Type B pancreatic cell (in vitro differentiated cells): Measurements from ENCODE around the gene EFCAB11. TPM values are rescaled to one million over a fixed set of nuclear protein-coding genes. Genes with fewer than 3 reads are reported as not detected.

ENCODE experiments used
- DNase-seq: peaks from one replicate; pipeline ENCODE4 v3.0.0; 2021; ENCODE audit warnings: mixed read lengths; ENCODE audit not compliant: unreplicated experiment; ENCODE audit errors: extremely low spot score
- H3K27ac Mint-ChIP-seq: 2 replicates; pipeline ENCODE4 v1.8.0; 2021; ENCODE audit warnings: mild to moderate bottlenecking, mixed read lengths
- H3K27me3 Mint-ChIP-seq: 2 replicates; pipeline ENCODE4 v1.8.0; 2021; ENCODE audit warnings: mixed read lengths
- H3K36me3 Mint-ChIP-seq: 2 replicates; pipeline ENCODE4 v1.8.0; 2021; ENCODE audit warnings: mixed read lengths
- H3K4me1 Mint-ChIP-seq: one replicate; pipeline ENCODE4 v1.8.0; 2021; ENCODE audit warnings: mixed read lengths; ENCODE audit not compliant: unreplicated experiment
- H3K4me3 Mint-ChIP-seq: 2 replicates; pipeline ENCODE4 v1.8.0; 2021; ENCODE audit warnings: mild to moderate bottlenecking, mixed read lengths
- H3K9me3 Mint-ChIP-seq: 2 replicates; pipeline ENCODE4 v1.8.0; 2021; ENCODE audit warnings: mixed read lengths
- CTCF ChIP-seq: fragments of 200-600 bp; sonication (generic); conservative IDR thresholded peaks from 2 replicates; pipeline ENCODE4 v1.5.0; 2021; ENCODE audit warnings: antibody characterized with exemption, mild to moderate bottlenecking
- total RNA-seq: library from RNA; stranded (reverse); gene quantifications from 2 replicates; pipeline ENCODE4 v1.2.1, GENCODE V29; 2021; ENCODE audit warnings: low replicate concordance

Gene EFCAB11
- total RNA-seq, 1 donor from 2014 or later, result 16.0 TPM

- Mint-ChIP-seq H3K4me1 (no peaks in the 10 kb centered on the region), H3K9me3 (no peaks in the 10 kb centered on the region), H3K27me3 (no peaks in the 10 kb centered on the region), H3K27ac (no peak overlapping the region), H3K4me3 (no peak overlapping the region), H3K36me3 (peaks cover 18% of the 10 kb centered on the region)
- no peak for DNase-seq
- no peak for TF ChIP-seq CTCF
Measured at GRCh38 chr14:89927186-89927865, 27.2 kb downstream of the EFCAB11 start.

GRCh38 chr14:89926694-89927093 lies 27.8 kb downstream of the EFCAB11 start:
- Mint-ChIP-seq H3K9me3 (no peaks in the 10 kb centered on the region), H3K4me3 (no peak overlapping the region), H3K27me3 (no peaks in the 10 kb centered on the region), H3K4me1 (no peaks in the 10 kb centered on the region), H3K27ac (no peak overlapping the region), H3K36me3 (peaks cover 15% of the 10 kb centered on the region)
- DNase-seq, result no peak
- TF ChIP-seq CTCF, result no peak

GRCh38 chr14:89924268-89924667 lies 30.3 kb downstream of the EFCAB11 start:
- Mint-ChIP-seq H3K27ac (no peak overlapping the region), H3K9me3 (no peaks in the 10 kb centered on the region), H3K4me1 (peaks cover 3% of the 10 kb centered on the region), H3K36me3 (peaks cover 8% of the 10 kb centered on the region), H3K4me3 (no peak overlapping the region), H3K27me3 (no peaks in the 10 kb centered on the region)
- TF ChIP-seq CTCF, result no peak
- DNase-seq, result no peak

- Mint-ChIP-seq H3K9me3 (no peaks in the 10 kb centered on the region), H3K27ac (no peak overlapping the region), H3K4me1 (peaks cover 4% of the 10 kb centered on the region), H3K27me3 (no peaks in the 10 kb centered on the region), H3K4me3 (no peak overlapping the region), H3K36me3 (peaks cover 8% of the 10 kb centered on the region)
- DNase-seq, result no peak
- TF ChIP-seq CTCF, result no peak
Measured at GRCh38 chr14:89922031-89922907, 32.3 kb downstream of the EFCAB11 start.

DNA sequence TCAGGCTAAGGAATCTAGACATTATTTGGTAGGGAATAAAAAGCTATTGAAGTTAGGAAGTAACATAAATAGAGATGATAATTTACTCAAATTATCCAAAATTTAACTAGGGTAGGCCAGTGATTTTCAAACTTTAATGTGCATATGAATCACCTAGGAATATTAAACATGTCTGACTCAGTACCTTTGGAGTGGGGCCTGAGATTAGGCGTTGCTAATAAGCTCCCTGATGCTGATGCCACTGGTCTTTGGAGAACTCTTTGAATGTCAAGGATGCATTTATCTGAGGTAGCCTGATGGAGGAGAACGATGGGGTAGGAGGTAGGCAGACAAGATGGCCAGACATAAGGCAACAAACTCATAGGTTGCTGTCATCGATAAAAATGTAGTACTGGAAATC lies 33.2 kb downstream of the EFCAB11 start:
- TF ChIP-seq CTCF, result no peak
- H3K4me1 Mint-ChIP-seq, result peaks cover 4% of the 10 kb centered on the region
- H3K36me3 Mint-ChIP-seq, result peaks cover 8% of the 10 kb centered on the region
- H3K9me3 Mint-ChIP-seq, result no peaks in the 10 kb centered on the region
- no peak overlapping the region for H3K27ac Mint-ChIP-seq
- no peaks in the 10 kb centered on the region for H3K27me3 Mint-ChIP-seq
- no peak overlapping the region for H3K4me3 Mint-ChIP-seq
- no peak for DNase-seq
